ENCODE data around the gene CCAR1. TPM values are rescaled to one million over a fixed set of nuclear protein-coding genes. Genes with fewer than 3 reads are reported as not detected.

CCAR1 gene
- total and polyA plus RNA-seq, 10 of the 15 experiments (the other 5 are each of a cell fraction or from before 2014, with no cell fraction given) = 35.5 to 124 (median 79.0) TPM

- peaks cover 22% of the 10 kb centered on the region for H3K79me2 ChIP-seq (ENCODE audit: control insufficient read depth, insufficient read depth, low read length)
- WGBS (ENCODE audit: insufficient coverage, insufficient replicate concordance, low lambda C conversion rate, missing lambda C conversion rate) = 2% methylated on average over 27 of the region's 27 CpGs
- TF ChIP-seq TCF12 (IDR thresholded peaks at IDR 0.05; ENCODE audit: low read depth, low read length) (no peak), DPF2 (IDR thresholded peaks at IDR 0.05) (peak; percentile 6; the same call in 1 of the 2 replicates)
- peak overlapping the region; percentile 88 for H3K27ac ChIP-seq (ENCODE audit: control insufficient read depth, insufficient read depth)
- ATAC-seq (peak; percentile 53), DNase-seq (ENCODE audit: low read depth, low spot score) (no peak), FAIRE-seq (peak; percentile 54)
- H3K27me3 ChIP-seq (replicated peaks in 1 of 2; ENCODE audit: control insufficient read depth in 2 of 2, insufficient read depth in 2 of 2, low read length in 1 of 2) = no peaks in the 10 kb centered on the region
- BruUV-seq (replicated peaks) = TSS peak; percentile 82
- H3K4me2 ChIP-seq (ENCODE audit: control insufficient read depth, insufficient read depth) = peak overlapping the region; percentile 39
- H3K36me3 ChIP-seq (ENCODE audit: control insufficient read depth in 2 of 2, insufficient read depth in 2 of 2, low read length in 1 of 2) = peaks cover 0 to 3% of the 10 kb centered on the region in 2 experiments; a peak in 3 of 4 replicates
- intact Hi-C loops (cut with micrococcal nuclease; ENCODE audit: unreplicated experiment) (loop anchor here (5.0 kb wide), 1 partner anchor 170 kb away; no protein-coding TSS in a partner anchor), in situ Hi-C loops (cut with MboI) (no loop called here)
- peak overlapping the region; percentile 93 for H3K9ac ChIP-seq (ENCODE audit: control insufficient read depth, insufficient read depth, low read length)
- ChIA-PET CTCF (interaction anchor here (0.8 kb wide), 1 partner anchor 18 kb away, joined by 4 read pairs; no protein-coding TSS in a partner anchor), SMC1A (ENCODE audit: uncharacterized antibody, unreplicated experiment) (interaction anchor here (1.2 kb wide), 1 partner anchor 25 kb away, joined by 3 read pairs; no protein-coding TSS in a partner anchor), POLR2A (interaction anchor here (0.6 to 1.2 kb wide), 2 partner anchors 66 to 315 kb away, joined by 3 read pairs; partner anchors contain the start of gene RUFY2), RAD21 (ENCODE audit: unreplicated experiment) (no interaction called here)
- H2AFZ ChIP-seq (ENCODE audit: control insufficient read depth, low read depth, low read length) = peak overlapping the region; percentile 85
- peak overlapping the region; percentile 83 for H3K4me3 ChIP-seq
- no peaks in the 10 kb centered on the region for H4K20me1 ChIP-seq (ENCODE audit: control insufficient read depth, insufficient read depth)
- no peaks in the 10 kb centered on the region for H3K4me1 ChIP-seq (ENCODE audit: control insufficient read depth, insufficient read depth, low read length)
- H3K9me3 ChIP-seq (replicated peaks; ENCODE audit: control insufficient read depth, insufficient read depth, low read length) = no peaks in the 10 kb centered on the region
Measured at GRCh38 chr10:68721673-68722335, 765 bp downstream of the CCAR1 start.

GRCh38 chr10:68725016-68725415, 4.0 kb downstream of the CCAR1 start:
- 88% methylated on average over 14 of the region's 14 CpGs for WGBS (ENCODE audit: insufficient coverage, insufficient replicate concordance, low lambda C conversion rate, missing lambda C conversion rate)
- H2AFZ ChIP-seq (ENCODE audit: control insufficient read depth, low read depth, low read length) = no peak overlapping the region
- BruUV-seq (replicated peaks) = no TSS peak
- ChIA-PET SMC1A (ENCODE audit: uncharacterized antibody, unreplicated experiment) (interaction anchor here (0.6 to 1.2 kb wide), 2 partner anchors 19 to 173 kb away, joined by 3 to 4 read pairs; no protein-coding TSS in a partner anchor), CTCF (no interaction called here), POLR2A (interaction anchor here (0.7 kb wide), 1 partner anchor 368 kb away, joined by 3 read pairs; no protein-coding TSS in a partner anchor), RAD21 (ENCODE audit: unreplicated experiment) (no interaction called here)
- no peak overlapping the region for H3K4me2 ChIP-seq (ENCODE audit: control insufficient read depth, insufficient read depth)
- H3K36me3 ChIP-seq (ENCODE audit: control insufficient read depth in 2 of 2, insufficient read depth in 2 of 2, low read length in 1 of 2) = peaks cover 0 to 3% of the 10 kb centered on the region in 2 experiments
- intact Hi-C loops (cut with micrococcal nuclease; ENCODE audit: unreplicated experiment) = no loop called here
- in situ Hi-C loops (cut with MboI) = no loop called here
- no peak overlapping the region for H3K9ac ChIP-seq (ENCODE audit: control insufficient read depth, insufficient read depth, low read length)
- FAIRE-seq (no peak), ATAC-seq (no peak), DNase-seq (ENCODE audit: low read depth, low spot score) (no peak)
- H3K4me1 ChIP-seq (ENCODE audit: control insufficient read depth, insufficient read depth, low read length) = no peaks in the 10 kb centered on the region
- no peaks in the 10 kb centered on the region for H3K27me3 ChIP-seq (replicated peaks in 1 of 2; ENCODE audit: control insufficient read depth in 2 of 2, insufficient read depth in 2 of 2, low read length in 1 of 2)
- H3K27ac ChIP-seq (ENCODE audit: control insufficient read depth, insufficient read depth) = no peak overlapping the region
- no peak overlapping the region for H3K4me3 ChIP-seq
- H4K20me1 ChIP-seq (ENCODE audit: control insufficient read depth, insufficient read depth) = no peaks in the 10 kb centered on the region
- H3K9me3 ChIP-seq (replicated peaks; ENCODE audit: control insufficient read depth, insufficient read depth, low read length) = no peaks in the 10 kb centered on the region
- H3K79me2 ChIP-seq (ENCODE audit: control insufficient read depth, insufficient read depth, low read length) = peaks cover 22% of the 10 kb centered on the region
- TF ChIP-seq MXI1 (IDR thresholded peaks at IDR 0.05; ENCODE audit: low read depth, low read length) (no peak), RAD51 (IDR thresholded peaks at IDR 0.05) (no peak), IKZF1 (conservative IDR thresholded peaks at IDR 0.05) (no peak), USF1 (IDR thresholded peaks at IDR 0.05; ENCODE audit: borderline replicate concordance, extremely low read length, insufficient read depth, low read depth, low read length) (no peak), FOXK2 (IDR thresholded peaks at IDR 0.05) (no peak), MLLT1 (IDR thresholded peaks at IDR 0.05) (no peak), PAX5 (IDR thresholded peaks at IDR 0.05; ENCODE audit: borderline replicate concordance, low read depth, low read length) (no peak), NR2F1 (conservative IDR thresholded peaks at IDR 0.05) (no peak), ELK1 (IDR thresholded peaks at IDR 0.05; ENCODE audit: low read depth, low read length) (no peak), SMAD5 (IDR thresholded peaks at IDR 0.05; ENCODE audit: low read depth) (no peak), RUNX3 (IDR thresholded peaks at IDR 0.05; ENCODE audit: low read length) (no peak), EED (IDR thresholded peaks at IDR 0.05; ENCODE audit: low read depth) (no peak), BMI1 (IDR thresholded peaks at IDR 0.05; ENCODE audit: borderline replicate concordance) (no peak)
